C4-2B (cell line): Measurements from ENCODE around the gene THOP1.
"Not testable (repeated sequence)": the region's sequence is repeated elsewhere in the genome, so short reads cannot be mapped to it uniquely, and the experiment has no call there.

Source experiments
- H3K27ac ChIP-seq: fragments of 450-650 bp; 2 replicates; pipeline ENCODE4 v1.5.1; 2017
- CTCF ChIP-seq: fragments of 450-650 bp; conservative IDR thresholded peaks from 2 replicates; pipeline ENCODE4 v1.5.1; 2017; ENCODE audit warnings: mild to moderate bottlenecking
- ZFX ChIP-seq: fragments of 450-650 bp; IDR thresholded peaks from 2 replicates; pipeline ENCODE4 v1.6.1; 2017

Gene THOP1

GRCh38 chr19:2790557-2791271 is 5.4 kb downstream of the THOP1 start:
- H3K27ac ChIP-seq = no peak overlapping the region
- no peak for TF ChIP-seq CTCF
- no peak for TF ChIP-seq ZFX

- H3K27ac ChIP-seq = no peak overlapping the region
- TF ChIP-seq ZFX (no peak), CTCF (no peak)
Measured at GRCh38 chr19:2791440-2791839, 6.1 kb downstream of the THOP1 start.

GRCh38 chr19:2791876-2792275 is 6.6 kb downstream of the THOP1 start:
- TF ChIP-seq ZFX (no peak), CTCF (no peak)
- no peak overlapping the region for H3K27ac ChIP-seq

- H3K27ac ChIP-seq = not testable (repeated sequence)
Measured at GRCh38 chr19:2792666-2793065, 7.4 kb downstream of the THOP1 start.

DNA sequence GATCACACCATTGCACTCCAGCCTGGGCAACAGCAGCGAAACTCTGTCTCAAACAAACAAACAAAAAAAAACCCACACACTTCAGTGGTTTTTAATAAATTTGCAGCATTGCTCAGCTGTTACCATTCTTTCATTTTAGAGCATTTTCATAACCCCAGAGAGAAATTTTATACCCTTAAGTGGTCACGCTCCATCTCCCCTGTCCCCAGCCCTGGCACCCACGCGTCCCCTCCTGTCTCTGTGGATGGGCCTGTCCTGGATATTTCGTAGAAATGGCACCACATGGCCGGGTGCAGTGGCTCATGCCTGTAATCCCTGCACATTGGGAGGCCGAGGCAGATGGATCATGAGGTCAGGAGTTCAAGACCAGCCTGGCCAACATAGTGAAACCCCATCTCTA is 7.8 kb downstream of the THOP1 start:
- TF ChIP-seq CTCF = no peak
- TF ChIP-seq ZFX = no peak
- no peak overlapping the region for H3K27ac ChIP-seq

DNA sequence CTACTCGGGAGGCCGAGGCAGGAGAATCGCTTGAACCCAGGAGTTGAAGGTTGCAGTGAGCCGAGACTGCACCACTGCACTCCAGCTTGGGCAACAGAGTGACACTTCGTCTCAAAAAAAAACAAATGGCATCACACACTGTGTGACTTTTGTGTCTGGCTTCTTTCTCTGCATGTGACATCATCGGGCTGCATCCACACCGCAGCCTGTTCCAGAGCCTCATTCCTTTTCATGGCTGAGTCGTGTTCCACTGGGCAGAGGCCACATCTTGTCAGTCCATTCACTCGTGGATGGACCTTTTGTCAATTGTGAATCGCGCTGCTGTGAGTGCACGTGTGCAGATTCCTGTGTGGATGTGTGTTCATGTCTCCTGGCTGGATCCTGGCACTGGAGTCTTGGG is 8.3 kb downstream of the THOP1 start:
- H3K27ac ChIP-seq = no peak overlapping the region
- TF ChIP-seq CTCF (no peak), ZFX (no peak)

DNA sequence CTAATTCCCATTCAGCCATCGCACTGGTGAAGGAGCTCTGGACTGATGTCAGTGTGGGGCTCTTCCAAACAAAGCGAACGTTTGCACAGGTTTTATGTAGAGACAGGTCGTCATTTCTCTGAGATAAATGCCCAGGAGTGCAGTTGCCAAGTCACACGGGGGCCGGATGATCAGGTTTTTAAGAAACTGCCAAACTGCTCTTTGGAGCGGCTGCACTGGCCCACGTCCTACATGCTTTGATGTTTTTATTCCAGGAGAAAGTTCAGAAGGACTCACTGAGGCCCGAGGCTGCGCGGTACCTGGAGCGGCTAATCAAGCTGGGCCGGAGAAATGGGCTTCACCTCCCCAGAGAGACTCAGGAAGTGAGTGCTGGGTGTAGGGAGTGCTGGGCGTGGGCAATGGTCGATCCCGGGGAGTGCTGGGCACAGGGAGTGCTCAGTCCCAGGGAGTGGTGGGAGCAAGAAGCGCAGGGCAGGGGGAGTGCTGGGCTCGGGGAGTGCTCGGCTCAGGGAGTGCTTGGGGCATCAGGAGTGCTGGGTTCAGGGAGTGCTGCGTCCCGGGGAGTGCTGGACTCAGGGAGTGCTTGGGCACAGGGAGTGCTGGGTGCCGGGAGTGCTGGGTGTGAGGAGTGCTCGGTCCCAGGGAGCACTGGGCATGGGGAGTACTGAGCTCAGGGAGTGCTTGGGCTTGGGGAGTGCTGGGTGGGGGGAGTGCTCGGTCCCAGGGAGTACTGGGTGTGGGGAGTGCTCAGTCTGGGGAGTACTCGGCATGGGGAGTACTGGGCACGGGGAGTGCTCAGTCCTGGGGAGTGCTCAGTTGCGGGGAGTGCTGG is 10.7 kb downstream of the THOP1 start:
- TF ChIP-seq CTCF (no peak), ZFX (no peak)
- H3K27ac ChIP-seq = peak overlapping the region; percentile 78
